ENCODE measurements around the gene JMJD1C.

- TF ChIP-seq SETDB1 (IDR thresholded peaks at IDR 0.05; ENCODE audit: insufficient read length, low read length), result no peak
- no peak for TF ChIP-seq YY1 (tag by site-specific recombination; IDR thresholded peaks at IDR 0.05)
- TF ChIP-seq ZNF18 (tag by site-specific recombination; IDR thresholded peaks at IDR 0.05), result 0 out of 2 replicates have a peak, but pooled peaks have one; percentile 16
- TF ChIP-seq ZNF175 (tag by site-specific recombination; IDR thresholded peaks at IDR 0.05), result no peak
- no peak for TF ChIP-seq ZNF202 (tag by site-specific recombination; IDR thresholded peaks at IDR 0.05; ENCODE audit: borderline replicate concordance)
- no peak for TF ChIP-seq ZNF274 (IDR thresholded peaks at IDR 0.05; ENCODE audit: low read length)
- TF ChIP-seq ZNF274 (tag by site-specific recombination; IDR thresholded peaks at IDR 0.05; ENCODE audit: borderline replicate concordance), result no peak
- no peak for TF ChIP-seq ZNF138 (tag by site-specific recombination; IDR thresholded peaks at IDR 0.05; ENCODE audit: borderline replicate concordance)
- no peak for TF ChIP-seq ATF2 (tag by site-specific recombination; IDR thresholded peaks at IDR 0.05; ENCODE audit: low read depth)
- 0 out of 2 replicates have a peak, but pooled peaks have one; percentile 9 for TF ChIP-seq MZF1 (tag by site-specific recombination; IDR thresholded peaks at IDR 0.05; ENCODE audit: borderline replicate concordance)
- no peak for TF ChIP-seq ZNF280D (tag by site-specific recombination; IDR thresholded peaks at IDR 0.05)
- no peak for TF ChIP-seq REPIN1 (tag by site-specific recombination; IDR thresholded peaks at IDR 0.05; ENCODE audit: low read depth)
- no peak for TF ChIP-seq CTCF (tag by site-specific recombination; IDR thresholded peaks at IDR 0.05)
- TF ChIP-seq ZNF629 (tag by site-specific recombination; IDR thresholded peaks at IDR 0.05), result no peak
These were observed 38.5 kb upstream of the JMJD1C start for GRCh38 chr10:63504145-63504881.

Data from HEK293 (cell line).